CD1c-positive myeloid dendritic cell (primary cell): ENCODE results near the gene AXIN1.

Experiments used
- DNase-seq: peaks from one replicate; pipeline ENCODE4 v3.0.0-alpha.2; 2016; ENCODE audit errors: extremely low spot score

Gene AXIN1

DNA sequence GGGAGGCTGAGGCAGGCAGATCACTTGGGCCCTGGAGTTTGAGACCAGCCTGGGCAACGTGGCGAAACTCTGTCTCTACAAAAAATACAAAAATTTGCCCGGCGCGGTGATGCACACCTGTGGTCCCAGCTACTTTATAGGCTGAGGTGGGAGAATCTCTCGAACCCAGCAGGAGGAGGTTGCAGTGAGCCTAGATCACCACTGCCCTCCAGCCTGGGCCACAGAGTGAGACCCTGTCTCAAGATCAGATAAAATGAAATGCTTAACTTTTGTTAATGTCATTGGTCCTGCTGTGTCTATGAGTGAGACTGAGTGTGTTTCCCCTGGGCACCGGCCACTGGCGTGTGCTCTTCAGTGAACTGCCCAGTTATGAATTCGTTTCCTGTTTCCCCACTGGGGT lies 107.4 kb downstream of the AXIN1 start:
- no peak for DNase-seq

DNA sequence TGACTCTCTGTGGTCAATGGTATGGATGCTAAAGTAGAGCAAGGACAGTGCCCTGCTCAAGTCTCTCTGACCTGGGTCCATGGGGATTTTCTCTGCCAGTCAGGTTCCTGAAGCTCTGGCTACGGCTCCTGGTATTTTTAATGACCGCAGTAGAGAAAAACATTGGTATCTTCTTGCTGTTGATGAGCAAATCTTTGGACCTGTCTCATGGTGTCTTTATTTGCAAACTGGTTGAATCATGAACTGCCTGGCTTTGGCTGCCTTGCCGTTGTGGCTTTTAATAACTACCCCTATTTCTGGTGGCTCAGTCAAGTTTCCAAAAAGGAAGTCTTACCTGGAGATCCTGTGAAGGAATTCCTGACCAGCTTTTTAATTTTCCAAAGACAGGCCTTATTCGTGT lies 109.2 kb downstream of the AXIN1 start:
- DNase-seq, result no peak

DNA sequence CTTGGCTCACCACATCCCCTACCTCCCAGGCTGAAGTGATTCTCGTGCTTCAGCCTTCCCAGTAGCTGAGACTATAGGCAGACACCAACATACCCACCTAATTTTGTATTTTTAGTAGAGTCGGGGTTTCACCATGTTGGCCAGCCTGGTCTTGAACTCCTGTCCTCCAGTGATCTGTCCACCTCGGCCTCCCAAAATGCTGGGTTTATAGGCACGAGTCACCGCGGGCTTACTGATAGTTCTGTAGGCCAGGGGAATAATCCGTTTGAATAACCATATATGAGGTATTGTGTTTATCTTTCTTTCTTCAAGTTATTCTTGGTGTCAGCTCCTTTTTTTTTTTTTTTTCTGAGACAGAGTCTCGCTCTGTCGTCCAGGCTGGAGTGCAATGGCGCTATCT lies 110.2 kb downstream of the AXIN1 start:
- no peak for DNase-seq

DNA sequence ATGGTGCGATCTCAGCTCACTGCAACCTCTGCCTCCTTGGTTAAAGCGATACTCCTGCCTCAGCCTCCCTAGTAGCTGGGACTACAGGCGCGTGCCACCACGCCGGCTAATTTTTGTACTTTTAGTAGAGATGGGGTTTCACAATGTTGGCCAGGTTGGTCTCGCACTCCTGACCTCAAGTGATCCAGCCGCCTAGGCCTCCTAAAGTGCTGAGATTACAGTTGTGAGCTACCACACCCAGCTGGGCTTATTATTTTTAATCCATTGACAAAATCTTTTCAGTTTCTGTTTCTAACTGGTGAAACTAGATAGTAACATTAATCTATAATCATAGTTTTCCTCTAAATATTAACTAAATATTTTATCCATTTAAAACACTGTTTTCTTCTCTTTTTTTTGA lies 112.0 kb downstream of the AXIN1 start:
- DNase-seq, result no peak

DNA sequence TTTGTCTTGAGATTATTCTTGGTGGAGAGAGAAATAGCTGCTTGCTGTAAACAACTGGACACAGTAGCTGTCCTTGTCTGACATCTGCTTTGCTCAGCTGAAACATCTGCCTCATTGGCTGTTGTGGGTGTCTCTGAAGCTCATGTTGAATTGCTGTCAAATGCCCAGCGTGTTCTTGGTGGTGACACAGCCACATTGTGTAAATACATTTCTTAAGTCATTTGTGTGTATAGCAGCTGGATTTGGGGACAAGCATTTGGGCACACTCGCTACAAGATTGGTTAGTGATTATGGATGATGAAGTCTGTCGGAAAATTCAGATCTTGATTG lies 112.6 kb downstream of the AXIN1 start:
- DNase-seq, result no peak
